HEK293T (cell line): ENCODE data around the gene C9.

Experiments
- CTCF ChIA-PET: fragments of 350-600 bp; formaldehyde crosslinking; extraction: SDS; loops from one replicate; lab custom pipeline; 2021; ENCODE audit warnings: antibody characterized with exemption, inconsistent platforms; lab: Yijun Ruan, JAX
- POLR2A ChIA-PET: fragments of 350-600 bp; formaldehyde crosslinking; extraction: SDS; loops from one replicate; lab custom pipeline; 2020; ENCODE audit warnings: antibody characterized with exemption, inconsistent platforms; lab: Yijun Ruan, JAX
- DNase-seq: peaks from one replicate; pipeline ENCODE4 v3.0.0; 2012; ENCODE audit warnings: mixed read lengths; ENCODE audit errors: extremely low spot score
- ARNT ChIP-seq: fragments of 450-650 bp; IDR thresholded peaks from 2 replicates; pipeline ENCODE4 v1.6.1; 2017; ENCODE audit warnings: mild to moderate bottlenecking
- BHLHE40 ChIP-seq: fragments of 450-650 bp; IDR thresholded peaks from 2 replicates; pipeline ENCODE4 v1.6.1; 2016; ENCODE audit warnings: mild to moderate bottlenecking, moderate library complexity, borderline replicate concordance
- CTBP1 ChIP-seq: fragments of 450-650 bp; IDR thresholded peaks from 2 replicates; pipeline ENCODE4 v1.6.1; 2016; ENCODE audit warnings: borderline replicate concordance
- ELF4 ChIP-seq: fragments of 450-650 bp; IDR thresholded peaks from 2 replicates; pipeline ENCODE4 v1.6.1; 2017; ENCODE audit warnings: antibody characterized with exemption
- FOXA1 ChIP-seq: fragments of 450-650 bp; IDR thresholded peaks from 2 replicates; pipeline ENCODE4 v1.6.1; 2016; ENCODE audit warnings: mild to moderate bottlenecking
- FOXK2 ChIP-seq: fragments of 450-650 bp; IDR thresholded peaks from 2 replicates; pipeline ENCODE4 v1.6.1; 2016; ENCODE audit warnings: mild to moderate bottlenecking
- FOXM1 ChIP-seq: fragments of 450-650 bp; IDR thresholded peaks from 2 replicates; pipeline ENCODE4 v1.6.1; 2017; ENCODE audit warnings: mild to moderate bottlenecking, borderline replicate concordance
- HDGF ChIP-seq: fragments of 450-650 bp; IDR thresholded peaks from 2 replicates; pipeline ENCODE4 v1.6.1; 2017; ENCODE audit warnings: antibody characterized with exemption, borderline replicate concordance
- L3MBTL2 ChIP-seq: fragments of 450-650 bp; conservative IDR thresholded peaks from 2 replicates; pipeline ENCODE4 v1.6.1; 2016; ENCODE audit warnings: mild to moderate bottlenecking
- LEF1 ChIP-seq: fragments of 450-650 bp; IDR thresholded peaks from 2 replicates; pipeline ENCODE4 v1.6.1; 2017; ENCODE audit warnings: mild to moderate bottlenecking, borderline replicate concordance
- NFRKB ChIP-seq: fragments of 450-650 bp; IDR thresholded peaks from 2 replicates; pipeline ENCODE4 v1.6.1; 2016; ENCODE audit warnings: mild to moderate bottlenecking, moderate library complexity
- SP1 ChIP-seq: fragments of 450-650 bp; IDR thresholded peaks from 2 replicates; pipeline ENCODE4 v1.6.1; 2017
- SUZ12 ChIP-seq: fragments of 450-650 bp; IDR thresholded peaks from 2 replicates; pipeline ENCODE4 v1.6.1; 2016; ENCODE audit warnings: mild to moderate bottlenecking
- TARDBP ChIP-seq: fragments of 450-650 bp; IDR thresholded peaks from 2 replicates; pipeline ENCODE4 v1.6.1; 2016
- ZNF384 ChIP-seq: fragments of 450-650 bp; IDR thresholded peaks from 2 replicates; pipeline ENCODE4 v1.6.1; 2016
- TF ChIP-seq, protein P1 (sequence below): fragments of 450-650 bp; IDR thresholded peaks from 2 replicates; pipeline ENCODE4 v1.6.1; 2016

Gene C9

DNA sequence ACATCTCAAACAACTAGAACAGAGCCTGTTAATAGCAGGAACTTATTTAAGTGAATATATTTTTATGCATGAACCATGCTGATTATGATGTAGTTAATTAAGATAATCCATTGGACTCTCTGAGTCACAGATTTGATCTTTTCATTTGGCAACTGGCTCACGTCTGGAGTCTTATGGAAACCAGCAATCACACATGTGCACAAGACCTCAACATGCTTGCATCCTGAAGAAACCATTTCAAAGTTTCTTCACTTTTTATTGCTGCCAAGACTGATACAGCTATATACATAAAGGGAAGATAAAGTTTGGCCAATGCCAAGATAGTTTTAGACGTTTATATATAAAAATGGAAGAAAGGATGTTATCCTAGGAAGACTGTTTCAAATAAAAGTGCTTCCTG is 13.3 kb upstream of the C9 start:
- ChIA-PET CTCF (interaction anchor here (0.7 kb wide), 1 partner anchor 170 kb away, joined by 3 read pairs; no protein-coding TSS in a partner anchor), POLR2A (no interaction called here)
- no peak for DNase-seq
- no peak for TF ChIP-seq FOXA1
- no peak for TF ChIP-seq HDGF
- no peak for TF ChIP-seq TARDBP
- no peak for TF ChIP-seq SUZ12
- no peak for TF ChIP-seq ZNF384
- TF ChIP-seq SP1 = no peak
- no peak for TF ChIP-seq CTBP1
- TF ChIP-seq ARNT = no peak
- no peak for TF ChIP-seq FOXM1
- TF ChIP-seq, protein P1, sequence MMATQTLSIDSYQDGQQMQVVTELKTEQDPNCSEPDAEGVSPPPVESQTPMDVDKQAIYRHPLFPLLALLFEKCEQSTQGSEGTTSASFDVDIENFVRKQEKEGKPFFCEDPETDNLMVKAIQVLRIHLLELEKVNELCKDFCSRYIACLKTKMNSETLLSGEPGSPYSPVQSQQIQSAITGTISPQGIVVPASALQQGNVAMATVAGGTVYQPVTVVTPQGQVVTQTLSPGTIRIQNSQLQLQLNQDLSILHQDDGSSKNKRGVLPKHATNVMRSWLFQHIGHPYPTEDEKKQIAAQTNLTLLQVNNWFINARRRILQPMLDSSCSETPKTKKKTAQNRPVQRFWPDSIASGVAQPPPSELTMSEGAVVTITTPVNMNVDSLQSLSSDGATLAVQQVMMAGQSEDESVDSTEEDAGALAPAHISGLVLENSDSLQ = no peak
- TF ChIP-seq NFRKB = no peak
- TF ChIP-seq BHLHE40 = no peak
- TF ChIP-seq ELF4 = no peak
- TF ChIP-seq FOXK2 = no peak
- no peak for TF ChIP-seq L3MBTL2
- no peak for TF ChIP-seq LEF1

DNA sequence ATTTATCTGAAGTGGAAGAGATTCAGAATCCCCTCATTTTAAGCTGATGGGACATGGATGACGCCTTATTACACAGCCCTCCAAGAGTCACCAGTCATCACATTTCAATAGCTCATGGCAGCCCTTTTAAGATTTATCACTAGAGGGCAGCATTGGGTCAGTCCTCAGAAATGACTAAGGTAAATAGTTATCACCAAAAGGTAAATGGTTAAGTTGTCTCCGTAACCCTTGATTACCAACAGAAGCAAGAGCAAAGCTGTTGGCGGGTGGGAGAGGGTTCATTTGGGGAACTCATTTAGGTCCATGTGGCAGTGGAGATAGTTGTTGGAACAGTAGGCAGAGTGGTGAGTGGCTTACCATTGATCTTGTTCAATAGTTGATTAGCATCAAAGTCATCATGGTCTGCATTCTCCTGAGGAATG is 12.0 kb upstream of the C9 start:
- TF ChIP-seq ZNF384 (no peak), BHLHE40 (no peak), CTBP1 (no peak)
- ChIA-PET POLR2A (interaction anchor here (1.0 kb wide), 1 partner anchor 49 kb away, joined by 5 read pairs; the partner anchor contains the start of gene DAB2), CTCF (interaction anchor here (0.7 to 2.0 kb wide), 21 partner anchors 9 to 199 kb away, joined by 3 to 31 read pairs (median 4); partner anchors contain the start of gene DAB2)
- peak; percentile 59 for DNase-seq

DNA sequence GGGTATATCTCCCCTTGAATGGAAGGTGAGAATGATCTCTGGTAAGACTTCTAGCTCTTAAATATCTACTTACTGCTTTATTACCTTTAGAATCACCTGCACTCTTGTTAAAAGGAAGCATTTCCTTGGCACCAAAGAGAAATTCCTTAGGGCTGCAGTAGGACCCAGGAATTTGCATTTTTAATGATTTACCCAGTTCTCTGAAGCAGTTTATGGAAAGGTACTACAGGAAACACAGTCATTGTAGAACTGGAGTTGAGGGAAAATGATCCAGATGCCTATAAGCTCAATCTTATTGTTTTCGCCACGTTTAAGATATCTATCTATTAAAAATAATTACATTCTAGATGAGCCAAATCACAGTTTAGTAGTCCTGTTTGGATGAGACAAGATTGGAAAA is 9.5 kb upstream of the C9 start:
- TF ChIP-seq ARNT (no peak), NFRKB (no peak), HDGF (no peak), ZNF384 (no peak), L3MBTL2 (no peak), LEF1 (no peak), TARDBP (no peak), SP1 (no peak), BHLHE40 (no peak), ELF4 (no peak), FOXA1 (no peak), FOXK2 (no peak), CTBP1 (no peak), SUZ12 (no peak), FOXM1 (no peak)
- TF ChIP-seq, protein P1 = no peak
- no peak for DNase-seq
- ChIA-PET POLR2A (no interaction called here), CTCF (interaction anchor here (0.6 kb wide), 1 partner anchor 174 kb away, joined by 3 read pairs; no protein-coding TSS in a partner anchor)

DNA sequence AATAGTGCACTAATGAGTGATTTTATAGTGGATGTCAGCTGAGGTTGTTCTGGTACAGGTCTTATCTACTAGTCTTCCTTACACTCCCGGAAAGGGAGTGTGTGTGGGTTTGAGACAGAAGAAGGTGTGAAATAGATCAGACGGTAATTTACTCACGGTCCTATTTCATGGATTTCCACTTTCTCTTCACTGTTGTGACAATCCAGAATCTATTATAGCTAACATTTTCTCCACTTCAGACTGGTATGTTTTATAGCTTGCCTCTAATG is 7.0 kb upstream of the C9 start:
- ChIA-PET POLR2A (no interaction called here), CTCF (interaction anchor here (0.5 to 0.8 kb wide), 2 partner anchors 157 to 177 kb away, joined by 3 to 8 read pairs; no protein-coding TSS in a partner anchor)
- no peak for TF ChIP-seq FOXM1
- no peak for TF ChIP-seq ZNF384
- TF ChIP-seq NFRKB = no peak
- TF ChIP-seq TARDBP = no peak
- no peak for TF ChIP-seq FOXA1
- TF ChIP-seq, protein P1 = no peak
- no peak for TF ChIP-seq BHLHE40
- no peak for TF ChIP-seq LEF1
- TF ChIP-seq HDGF = no peak
- no peak for TF ChIP-seq ELF4
- no peak for TF ChIP-seq CTBP1
- TF ChIP-seq FOXK2 = no peak
- no peak for TF ChIP-seq ARNT
- no peak for TF ChIP-seq SUZ12
- TF ChIP-seq SP1 = no peak
- DNase-seq = no peak

DNA sequence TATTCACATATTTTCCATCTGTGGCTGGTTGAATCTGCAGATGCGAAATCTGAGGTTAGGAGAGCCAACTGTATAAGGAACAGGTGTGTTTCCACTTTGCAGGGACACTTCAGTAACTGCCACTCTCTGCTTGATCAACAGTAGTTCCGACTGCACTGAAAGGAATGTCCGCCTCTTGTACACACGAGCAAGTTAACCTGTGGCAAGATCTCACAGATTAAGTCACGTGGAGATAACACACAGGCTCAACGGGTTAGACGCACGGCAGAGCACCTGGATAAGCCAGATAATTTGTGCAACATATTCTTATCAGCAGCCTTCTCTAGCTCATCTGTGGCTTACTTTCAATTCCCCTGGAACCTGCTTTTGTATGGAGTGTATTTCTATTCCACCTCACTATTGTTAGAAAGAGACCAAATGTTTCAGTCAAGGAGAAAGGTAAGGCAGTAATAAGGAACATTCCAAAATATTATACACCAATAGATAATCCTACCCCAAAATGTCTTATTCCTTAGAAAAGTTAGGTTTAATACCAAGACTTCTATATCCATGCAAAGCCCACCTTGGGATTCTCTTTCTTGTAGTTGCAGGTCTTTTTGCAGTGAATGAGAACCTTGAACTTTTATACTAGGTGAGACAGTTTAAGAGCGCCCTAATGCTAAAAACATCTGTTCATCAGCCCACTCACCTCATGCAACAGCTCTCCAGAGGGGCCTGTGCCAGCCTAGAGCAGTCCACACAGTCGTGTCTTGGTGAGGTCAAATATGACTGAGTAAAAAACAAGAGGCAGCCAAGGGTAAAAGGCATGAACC is 6.5 kb upstream of the C9 start:
- no peak for DNase-seq
- ChIA-PET CTCF (interaction anchor here (0.5 to 0.8 kb wide), 2 partner anchors 157 to 178 kb away, joined by 3 to 8 read pairs; no protein-coding TSS in a partner anchor), POLR2A (no interaction called here)
- no peak for TF ChIP-seq TARDBP
- no peak for TF ChIP-seq FOXK2
- no peak for TF ChIP-seq NFRKB
- TF ChIP-seq FOXM1 = no peak
- no peak for TF ChIP-seq HDGF
- TF ChIP-seq ELF4 = no peak
- TF ChIP-seq LEF1 = no peak
- TF ChIP-seq, protein P1 = no peak
- no peak for TF ChIP-seq SUZ12
- TF ChIP-seq L3MBTL2 = no peak
